D721Med (cell line): ENCODE data around the gene FHIP2A.

Source experiments
- DNase-seq: peaks from one replicate; pipeline ENCODE4 v3.0.0; 2011; ENCODE audit warnings: low spot score; ENCODE audit not compliant: insufficient read length
- FAIRE-seq: peaks from 2 replicates; lab custom pipeline; 2011; peaks lifted over from hg19 to GRCh38; lab: Jason Lieb, UNC
- TF ChIP-seq, protein P1 (sequence below): IDR thresholded peaks from 2 replicates; pipeline ENCODE4 v1.5.1; 2012; ENCODE audit warnings: mild to moderate bottlenecking, control low read depth; ENCODE audit not compliant: insufficient read depth; ENCODE audit errors: missing control alignments

The FHIP2A gene

GRCh38 chr10:114849674-114850073, 28.1 kb downstream of the FHIP2A start:
- no peak for DNase-seq
- TF ChIP-seq, protein P1, sequence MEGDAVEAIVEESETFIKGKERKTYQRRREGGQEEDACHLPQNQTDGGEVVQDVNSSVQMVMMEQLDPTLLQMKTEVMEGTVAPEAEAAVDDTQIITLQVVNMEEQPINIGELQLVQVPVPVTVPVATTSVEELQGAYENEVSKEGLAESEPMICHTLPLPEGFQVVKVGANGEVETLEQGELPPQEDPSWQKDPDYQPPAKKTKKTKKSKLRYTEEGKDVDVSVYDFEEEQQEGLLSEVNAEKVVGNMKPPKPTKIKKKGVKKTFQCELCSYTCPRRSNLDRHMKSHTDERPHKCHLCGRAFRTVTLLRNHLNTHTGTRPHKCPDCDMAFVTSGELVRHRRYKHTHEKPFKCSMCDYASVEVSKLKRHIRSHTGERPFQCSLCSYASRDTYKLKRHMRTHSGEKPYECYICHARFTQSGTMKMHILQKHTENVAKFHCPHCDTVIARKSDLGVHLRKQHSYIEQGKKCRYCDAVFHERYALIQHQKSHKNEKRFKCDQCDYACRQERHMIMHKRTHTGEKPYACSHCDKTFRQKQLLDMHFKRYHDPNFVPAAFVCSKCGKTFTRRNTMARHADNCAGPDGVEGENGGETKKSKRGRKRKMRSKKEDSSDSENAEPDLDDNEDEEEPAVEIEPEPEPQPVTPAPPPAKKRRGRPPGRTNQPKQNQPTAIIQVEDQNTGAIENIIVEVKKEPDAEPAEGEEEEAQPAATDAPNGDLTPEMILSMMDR, result no peak
- no peak for FAIRE-seq

- TF ChIP-seq, protein P1, result no peak
- DNase-seq, result no peak
- no peak for FAIRE-seq
These were observed 28.5 kb downstream of the FHIP2A start for GRCh38 chr10:114850126-114850525.

DNA sequence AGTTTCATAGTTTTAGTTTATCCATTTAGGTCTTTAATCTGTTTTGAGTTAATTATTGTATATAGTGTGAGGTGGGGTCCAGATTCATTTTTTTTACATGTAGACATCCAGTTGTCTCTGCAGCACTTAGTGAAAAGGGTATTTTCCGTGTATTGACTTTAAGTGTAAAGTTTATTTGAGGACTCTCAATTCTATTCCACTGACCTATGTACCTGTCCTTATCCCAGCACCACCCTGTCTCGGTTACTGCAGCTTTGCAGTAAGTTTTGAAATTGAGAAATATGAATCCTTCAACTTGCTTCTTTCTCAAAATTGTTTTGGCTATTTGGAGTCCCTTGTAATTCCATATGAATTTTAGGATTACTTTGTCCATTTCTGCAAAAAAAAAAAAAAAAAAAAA, 29.8 kb downstream of the FHIP2A start:
- DNase-seq (no peak), FAIRE-seq (no peak)
- TF ChIP-seq, protein P1, result no peak

- FAIRE-seq, result no peak
- DNase-seq, result no peak
- TF ChIP-seq, protein P1, result no peak
These were observed 30.6 kb downstream of the FHIP2A start for GRCh38 chr10:114852197-114852596.

GRCh38 chr10:114854906-114855305, 33.3 kb downstream of the FHIP2A start:
- FAIRE-seq, result no peak
- DNase-seq, result no peak
- TF ChIP-seq, protein P1, result no peak

- TF ChIP-seq, protein P1, result no peak
- no peak for DNase-seq
- FAIRE-seq, result no peak
These were observed 34.4 kb downstream of the FHIP2A start for GRCh38 chr10:114855776-114856543.
